ENCODE data around the gene ADGRG4. TPM values are rescaled to one million over a fixed set of nuclear protein-coding genes. Genes with fewer than 3 reads are reported as not detected.
"Not testable (repeated sequence)": the region's sequence is repeated elsewhere in the genome, so short reads cannot be mapped to it uniquely, and the experiment has no call there.

Gene ADGRG4
- total and polyA plus RNA-seq, 2 of the 8 experiments (the other 6 are each of a cell fraction or from before 2014, with no cell fraction given), result not detected

- CTCF ChIA-PET (ENCODE audit: partially characterized antibody), result no interaction called here
- Histone ChIP-seq H2BK12ac (ENCODE audit: low read depth, low read length) (no peak overlapping the region), H4K8ac (ENCODE audit: extremely low read depth, insufficient read depth, low read length) (no peak overlapping the region), H3K18ac (ENCODE audit: extremely low read depth, low read length) (no peak overlapping the region), H3K4me1 (replicated peaks in 1 of 4; ENCODE audit: control insufficient read depth in 3 of 4, insufficient read depth in 4 of 4, low read length in 3 of 4) (no peaks in the 10 kb centered on the region), H3K56ac (replicated peaks; ENCODE audit: insufficient read length, low read depth, low read length) (no peak overlapping the region), H3K4me3 (ENCODE audit: extremely low read depth in 1 of 4, insufficient read depth in 2 of 4, low read depth in 3 of 4, low read length in 4 of 4) (no peak overlapping the region), H3K23ac (ENCODE audit: insufficient read length) (no peak overlapping the region), H3K4ac (replicated peaks; ENCODE audit: insufficient read length, low read depth, low read length) (no peak overlapping the region), H4K91ac (replicated peaks; ENCODE audit: insufficient read length, low read length) (no peak overlapping the region), H2BK20ac (ENCODE audit: low read length) (no peak overlapping the region), H2AFZ (ENCODE audit: low read length) (no peak overlapping the region), H3K14ac (ENCODE audit: insufficient read length) (no peak overlapping the region), H2AK5ac (ENCODE audit: low read depth, low read length) (no peak overlapping the region), H2BK15ac (ENCODE audit: low read length) (no peak overlapping the region), H3K23me2 (ENCODE audit: low read depth, low read length) (no peaks in the 10 kb centered on the region), H4K5ac (ENCODE audit: insufficient read length, low read depth, low read length) (no peak overlapping the region), H2BK5ac (ENCODE audit: low read depth, low read length) (no peak overlapping the region), H3K27me3 (replicated peaks in 1 of 4; ENCODE audit: control insufficient read depth in 3 of 4, extremely low read depth in 1 of 4, insufficient read depth in 3 of 4, low read length in 3 of 4) (no peaks in the 10 kb centered on the region), H3K79me1 (ENCODE audit: low read depth, low read length) (no peaks in the 10 kb centered on the region), H3K36me3 (ENCODE audit: control insufficient read depth in 2 of 4, insufficient read depth in 4 of 4, low read length in 3 of 4) (no peaks in the 10 kb centered on the region), H3K9ac (replicated peaks in 1 of 4; ENCODE audit: extremely low read depth in 1 of 4, low read depth in 3 of 4, low read length in 3 of 4) (no peak overlapping the region), H3K79me2 (ENCODE audit: control insufficient read depth in 1 of 2, insufficient read depth in 2 of 2, low read length in 2 of 2) (no peaks in the 10 kb centered on the region), H2BK120ac (replicated peaks; ENCODE audit: low read depth, low read length) (no peak overlapping the region), H3K27ac (ENCODE audit: low read depth, low read length) (no peak overlapping the region), H4K20me1 (replicated peaks in 1 of 2; ENCODE audit: control insufficient read depth in 1 of 2, insufficient read depth in 2 of 2, low read length in 2 of 2) (no peaks in the 10 kb centered on the region), H3K9me3 (ENCODE audit: insufficient read depth in 2 of 2, low read depth in 1 of 2, low read length in 1 of 2) (no peaks in the 10 kb centered on the region), H3K4me2 (ENCODE audit: insufficient read depth in 1 of 2, low read depth in 2 of 2, low read length in 2 of 2) (no peak overlapping the region)
- TF ChIP-seq TBP (IDR thresholded peaks at IDR 0.05; ENCODE audit: low read depth, low read length), result no peak
- no peak for TF ChIP-seq SIX5 (IDR thresholded peaks at IDR 0.05; ENCODE audit: low read depth, low read length)
- TF ChIP-seq MAFK (IDR thresholded peaks at IDR 0.05; ENCODE audit: low read depth, low read length), result no peak
- WGBS, 2 experiments (ENCODE audit: extremely low coverage in 1 of 2, insufficient coverage in 1 of 2, insufficient read length in 1 of 2, insufficient replicate concordance in 2 of 2, low coverage in 1 of 2, low lambda C conversion rate in 2 of 2, missing lambda C conversion rate in 1 of 2), result 80% methylated on average over 1 of the region's 3 CpGs; no CpG with 5 or more reads in 1 of the 2 experiments
- POLR2A ChIA-PET (ENCODE audit: partially characterized antibody), result no interaction called here
- FAIRE-seq (no peak), DNase-seq (ENCODE audit: low read depth in 1 of 2, low spot score in 2 of 2) (no peak)
These were observed 137.4 kb downstream of the ADGRG4 start for GRCh38 chrX:136438192-136438591.

GRCh38 chrX:136445674-136446073 is 144.9 kb downstream of the ADGRG4 start:
- H2AFZ ChIP-seq (ENCODE audit: low read length); H3K4me1 ChIP-seq (replicated peaks in 1 of 4; ENCODE audit: control insufficient read depth in 3 of 4, insufficient read depth in 4 of 4, low read length in 3 of 4); H3K79me2 ChIP-seq (ENCODE audit: control insufficient read depth in 1 of 2, insufficient read depth in 2 of 2, low read length in 2 of 2); H4K91ac ChIP-seq (replicated peaks; ENCODE audit: insufficient read length, low read length); POLR2A ChIA-PET (ENCODE audit: partially characterized antibody); DNase-seq (ENCODE audit: low read depth in 1 of 2, low spot score in 2 of 2); H4K5ac ChIP-seq (ENCODE audit: insufficient read length, low read depth, low read length); CTCF ChIA-PET (ENCODE audit: partially characterized antibody); H3K4me2 ChIP-seq (ENCODE audit: insufficient read depth in 1 of 2, low read depth in 2 of 2, low read length in 2 of 2); H3K4me3 ChIP-seq (ENCODE audit: extremely low read depth in 1 of 4, insufficient read depth in 2 of 4, low read depth in 3 of 4, low read length in 4 of 4); H4K20me1 ChIP-seq (replicated peaks in 1 of 2; ENCODE audit: control insufficient read depth in 1 of 2, insufficient read depth in 2 of 2, low read length in 2 of 2); H4K8ac ChIP-seq (ENCODE audit: extremely low read depth, insufficient read depth, low read length); FAIRE-seq; H2BK12ac ChIP-seq (ENCODE audit: low read depth, low read length); H3K9ac ChIP-seq (replicated peaks in 1 of 4; ENCODE audit: extremely low read depth in 1 of 4, low read depth in 3 of 4, low read length in 3 of 4); H3K23ac ChIP-seq (ENCODE audit: insufficient read length); H3K4ac ChIP-seq (replicated peaks; ENCODE audit: insufficient read length, low read depth, low read length); H2BK120ac ChIP-seq (replicated peaks; ENCODE audit: low read depth, low read length); H3K56ac ChIP-seq (replicated peaks; ENCODE audit: insufficient read length, low read depth, low read length); H3K27ac ChIP-seq (ENCODE audit: low read depth, low read length); H3K14ac ChIP-seq (ENCODE audit: insufficient read length); H2BK20ac ChIP-seq (ENCODE audit: low read length); H3K23me2 ChIP-seq (ENCODE audit: low read depth, low read length); H3K36me3 ChIP-seq (ENCODE audit: control insufficient read depth in 2 of 4, insufficient read depth in 4 of 4, low read length in 3 of 4); H3K79me1 ChIP-seq (ENCODE audit: low read depth, low read length); H2AK5ac ChIP-seq (ENCODE audit: low read depth, low read length); H2BK15ac ChIP-seq (ENCODE audit: low read length); H3K18ac ChIP-seq (ENCODE audit: extremely low read depth, low read length); H3K27me3 ChIP-seq (replicated peaks in 1 of 4; ENCODE audit: control insufficient read depth in 3 of 4, extremely low read depth in 1 of 4, insufficient read depth in 3 of 4, low read length in 3 of 4); H3K9me3 ChIP-seq (ENCODE audit: insufficient read depth in 2 of 2, low read depth in 1 of 2, low read length in 1 of 2); H2BK5ac ChIP-seq (ENCODE audit: low read depth, low read length): not testable (repeated sequence)
- WGBS, 2 experiments (ENCODE audit: extremely low coverage in 1 of 2, insufficient coverage in 1 of 2, insufficient read length in 1 of 2, insufficient replicate concordance in 2 of 2, low coverage in 1 of 2, low lambda C conversion rate in 2 of 2, missing lambda C conversion rate in 1 of 2), result 54% methylated on average over 2 of the region's 18 CpGs; no CpG with 5 or more reads in 1 of the 2 experiments
